T-cell (primary cell): ENCODE measurements around the gene TMEM255B. TPM values are rescaled to one million over a fixed set of nuclear protein-coding genes. Genes with fewer than 3 reads are reported as not detected.

Experiments
- ATAC-seq, 4 experiments: fragments of 200-7000 bp in 3 of 4; fragments of 150-1000 bp in 1 of 4; cut with Tn5 transposase; replicated peaks in 1 of 4; 1 replicate in 3 of 4; 2 replicates in 1 of 4; pipeline ENCODE4 v1.10.0; 2021; ENCODE audit warnings: moderate library complexity in 3 of 4, mild to moderate bottlenecking in 2 of 4, moderate number of reproducible peaks in 1 of 4
- CTCF ChIA-PET, 2 donors: fragments of 300-600 bp; sonication (Branson Sonifier 250); formaldehyde crosslinking; loops; one replicate each; lab custom pipeline; 2022; ENCODE audit warnings: antibody characterized with exemption in 2 of 2; lab: Charles Lee
- POLR2A ChIA-PET, 2 donors: fragments of 300-600 bp; sonication (Branson Sonifier 250); formaldehyde crosslinking; loops; one replicate each; lab custom pipeline; 2022; ENCODE audit warnings: antibody characterized with exemption in 2 of 2; lab: Charles Lee
- DNase-seq, 35 experiments: peaks; one replicate each; pipeline versions ENCODE4 v3.0.0 to v3.0.0-alpha.2; 2013 to 2023
- H3K27ac ChIP-seq: one replicate; pipeline ENCODE4 v1.5.1; 2013; ENCODE audit warnings: low read length
- H3K27me3 ChIP-seq, 2 experiments: replicated peaks in 1 of 2; 1 replicate in 1 of 2; 2 replicates in 1 of 2; pipeline versions ENCODE4 v1.6.1 to v1.7.0; 2013; ENCODE audit warnings: low read length in 1 of 2, mixed read lengths in 1 of 2; ENCODE audit not compliant: control insufficient read depth in 2 of 2, insufficient read depth in 2 of 2; ENCODE audit errors: extremely low read depth in 1 of 2
- H3K36me3 ChIP-seq, 2 donors: 1 replicate in 1 of 2; 2 replicates in 1 of 2; pipeline versions ENCODE4 v1.6.1 to v1.7.0; 2013; ENCODE audit warnings: low read length in 1 of 2; ENCODE audit not compliant: control insufficient read depth in 2 of 2, insufficient read depth in 1 of 2; ENCODE audit errors: extremely low read depth in 1 of 2
- H3K4me1 ChIP-seq, 2 experiments: 1 replicate in 1 of 2; 2 replicates in 1 of 2; pipeline versions ENCODE4 v1.6.1 to v1.7.0; 2013; ENCODE audit warnings: low read length in 2 of 2, mixed read lengths in 1 of 2; ENCODE audit not compliant: insufficient read depth in 2 of 2, control insufficient read depth in 1 of 2; ENCODE audit errors: extremely low read depth in 1 of 2
- H3K4me3 ChIP-seq, 2 donors: 1 replicate in 1 of 2; 2 replicates in 1 of 2; pipeline versions ENCODE4 v1.5.1 to v1.7.0; 2013; ENCODE audit warnings: mild to moderate bottlenecking in 2 of 2, low read length in 1 of 2, moderate library complexity in 1 of 2; ENCODE audit not compliant: control insufficient read depth in 1 of 2; ENCODE audit errors: extremely low read depth in 1 of 2
- H3K9me3 ChIP-seq: 2 replicates; pipeline ENCODE4 v1.7.0; 2013
- H3K27ac Mint-ChIP-seq, 2 donors: one replicate each; pipeline ENCODE4 v1.8.0; 2020 to 2021; ENCODE audit warnings: mild to moderate bottlenecking in 2 of 2, mixed read lengths in 2 of 2
- H3K27me3 Mint-ChIP-seq, 2 donors: one replicate each; pipeline ENCODE4 v1.8.0; 2021 to 2022; ENCODE audit warnings: mixed read lengths in 2 of 2
- H3K36me3 Mint-ChIP-seq: one replicate; pipeline ENCODE4 v1.8.0; 2021; ENCODE audit warnings: mixed read lengths
- H3K4me1 Mint-ChIP-seq, 3 donors: one replicate each; pipeline ENCODE4 v1.8.0; 2020 to 2022; ENCODE audit warnings: mixed read lengths in 3 of 3, mild to moderate bottlenecking in 1 of 3
- H3K4me3 Mint-ChIP-seq, 3 donors: one replicate each; pipeline ENCODE4 v1.8.0; 2020 to 2022; ENCODE audit warnings: mild to moderate bottlenecking in 3 of 3, mixed read lengths in 3 of 3, moderate library complexity in 3 of 3
- H3K9me3 Mint-ChIP-seq, 3 donors: one replicate each; pipeline ENCODE4 v1.8.0; 2020 to 2022; ENCODE audit warnings: mixed read lengths in 3 of 3
- WGBS: methylation state at CpG from one replicate; pipeline ENCODE4 v1.1.5; 2013; ENCODE audit warnings: missing lambda C conversion rate; ENCODE audit not compliant: insufficient coverage; 5-methylcytosine and 5-hydroxymethylcytosine counted together
- total RNA-seq, 35 experiments: library from RNA in 6 of 35; stranded (reverse) in 6 of 35; fragments of 120-200 nt in 1 of 35; gene quantifications; one replicate each; pipeline versions ENCODE4 v1.2.1 to v1.2.4 and lab custom pipeline; 2013 to 2026

TMEM255B gene
- total RNA-seq, 5 donors from 2014 or later (not counting 1 experiment from before 2014, with no cell fraction given): 0.76 to 1.2 (median 0.89) TPM

GRCh38 chr13:113746143-113746525, 12.9 kb upstream of the TMEM255B start:
- Histone ChIP-seq H3K27ac (no peak overlapping the region), H3K4me1 (peaks cover 8 to 17% of the 10 kb centered on the region in 2 experiments), H3K27me3 (peaks cover 0 to 36% of the 10 kb centered on the region in 2 experiments), H3K4me3 (no peak overlapping the region), H3K36me3 (no peaks in the 10 kb centered on the region), H3K9me3 (no peaks in the 10 kb centered on the region)
- DNase-seq: no peak
- Mint-ChIP-seq H3K4me3 (no peak overlapping the region), H3K27me3 (peaks cover 7 to 16% of the 10 kb centered on the region in 2 donors), H3K4me1 (peaks cover 14 to 21% (median 15%) of the 10 kb centered on the region in 3 donors), H3K27ac (no peak overlapping the region), H3K9me3 (no peaks in the 10 kb centered on the region), H3K36me3 (no peaks in the 10 kb centered on the region)
- CTCF ChIA-PET: no interaction called here
- no peak for ATAC-seq
- WGBS: 86% methylated on average over 5 of the region's 5 CpGs
- POLR2A ChIA-PET: no interaction called here

- no peak overlapping the region for H3K27ac Mint-ChIP-seq
- H3K9me3 Mint-ChIP-seq: no peaks in the 10 kb centered on the region
- peaks cover 3 to 12% of the 10 kb centered on the region in 2 experiments for H3K4me1 ChIP-seq
- no peak overlapping the region for H3K27ac ChIP-seq
- peaks cover 0 to 33% of the 10 kb centered on the region in 2 experiments for H3K27me3 ChIP-seq
- ChIA-PET POLR2A (no interaction called here), CTCF (no interaction called here)
- 100% methylated on average over 5 of the region's 12 CpGs for WGBS
- no peaks in the 10 kb centered on the region for H3K36me3 Mint-ChIP-seq
- no peaks in the 10 kb centered on the region for H3K9me3 ChIP-seq
- no peak overlapping the region for H3K4me3 ChIP-seq
- no peak overlapping the region for H3K4me3 Mint-ChIP-seq
- ATAC-seq (no peak), DNase-seq (no peak)
- peaks cover 3 to 12% of the 10 kb centered on the region in 2 donors for H3K27me3 Mint-ChIP-seq
- peaks cover 9 to 16% (median 10%) of the 10 kb centered on the region in 3 donors for H3K4me1 Mint-ChIP-seq
- no peaks in the 10 kb centered on the region for H3K36me3 ChIP-seq
These were observed 12.4 kb upstream of the TMEM255B start for GRCh38 chr13:113746671-113747070.

GRCh38 chr13:113747291-113747833, 11.7 kb upstream of the TMEM255B start:
- peaks cover 3 to 11% of the 10 kb centered on the region in 2 donors for H3K27me3 Mint-ChIP-seq

GRCh38 chr13:113748101-113748861, 10.7 kb upstream of the TMEM255B start:
- POLR2A ChIA-PET: no interaction called here
- DNase-seq: no peak
- peaks cover 0 to 17% of the 10 kb centered on the region in 2 experiments for H3K27me3 ChIP-seq
- no peaks in the 10 kb centered on the region for H3K4me1 ChIP-seq
- no peak overlapping the region for H3K4me3 ChIP-seq
- no peak overlapping the region for H3K4me3 Mint-ChIP-seq
- H3K27ac ChIP-seq: no peak overlapping the region
- no peak for ATAC-seq
- no peaks in the 10 kb centered on the region for H3K36me3 ChIP-seq
- no peaks in the 10 kb centered on the region for H3K9me3 ChIP-seq
- no peaks in the 10 kb centered on the region for H3K36me3 Mint-ChIP-seq
- no peaks in the 10 kb centered on the region for H3K9me3 Mint-ChIP-seq
- H3K4me1 Mint-ChIP-seq: peaks cover 0 to 5% (median 0%) of the 10 kb centered on the region in 3 donors
- CTCF ChIA-PET: no interaction called here
- no peak overlapping the region for H3K27ac Mint-ChIP-seq
- WGBS: 86% methylated on average over 18 of the region's 25 CpGs
- H3K27me3 Mint-ChIP-seq: peaks cover 3 to 7% of the 10 kb centered on the region in 2 donors

More at GRCh38 chr13:113747291-113747833, 11.7 kb upstream of the TMEM255B start:
- ATAC-seq (no peak), DNase-seq (no peak)
- no peak overlapping the region for H3K27ac ChIP-seq
- ChIA-PET CTCF (no interaction called here), POLR2A (no interaction called here)
- H3K4me3 Mint-ChIP-seq: no peak overlapping the region
- WGBS: 90% methylated on average over 25 of the region's 25 CpGs
- H3K4me1 ChIP-seq: peaks cover 0 to 5% of the 10 kb centered on the region in 2 experiments
- H3K36me3 ChIP-seq: no peaks in the 10 kb centered on the region
- no peak overlapping the region for H3K27ac Mint-ChIP-seq
- no peaks in the 10 kb centered on the region for H3K36me3 Mint-ChIP-seq
- peaks cover 2 to 9% (median 3%) of the 10 kb centered on the region in 3 donors for H3K4me1 Mint-ChIP-seq
- H3K9me3 Mint-ChIP-seq: no peaks in the 10 kb centered on the region
- H3K9me3 ChIP-seq: no peaks in the 10 kb centered on the region
- no peak overlapping the region for H3K4me3 ChIP-seq
- H3K27me3 ChIP-seq: peaks cover 0 to 26% of the 10 kb centered on the region in 2 experiments

GRCh38 chr13:113748862-113749451, 10.1 kb upstream of the TMEM255B start:
- H3K9me3 Mint-ChIP-seq: no peaks in the 10 kb centered on the region
- POLR2A ChIA-PET: no interaction called here
- H3K36me3 Mint-ChIP-seq: no peaks in the 10 kb centered on the region
- H3K4me3 Mint-ChIP-seq: no peak overlapping the region
- Histone ChIP-seq H3K27me3 (peaks cover 0 to 10% of the 10 kb centered on the region in 2 experiments), H3K4me3 (no peak overlapping the region), H3K4me1 (no peaks in the 10 kb centered on the region), H3K27ac (no peak overlapping the region), H3K9me3 (no peaks in the 10 kb centered on the region), H3K36me3 (no peaks in the 10 kb centered on the region)
- DNase-seq (no peak), ATAC-seq (no peak)
- CTCF ChIA-PET: no interaction called here
- H3K27me3 Mint-ChIP-seq: peaks cover 3 to 4% of the 10 kb centered on the region in 2 donors
- H3K27ac Mint-ChIP-seq: no peak overlapping the region
- 86% methylated on average over 20 of the region's 22 CpGs for WGBS
- H3K4me1 Mint-ChIP-seq: peaks cover 0 to 5% (median 0%) of the 10 kb centered on the region in 3 donors

- peaks cover 0 to 9% of the 10 kb centered on the region in 2 experiments for H3K27me3 ChIP-seq
- H3K27ac ChIP-seq: no peak overlapping the region
- Mint-ChIP-seq H3K4me1 (peaks cover 0 to 5% (median 0%) of the 10 kb centered on the region in 3 donors), H3K36me3 (no peaks in the 10 kb centered on the region), H3K27ac (no peak overlapping the region), H3K4me3 (no peak overlapping the region), H3K27me3 (peaks cover 3 to 4% of the 10 kb centered on the region in 2 donors), H3K9me3 (no peaks in the 10 kb centered on the region)
- no peaks in the 10 kb centered on the region for H3K36me3 ChIP-seq
- H3K9me3 ChIP-seq: no peaks in the 10 kb centered on the region
- H3K4me3 ChIP-seq: no peak overlapping the region
- CTCF ChIA-PET: no interaction called here
- no peaks in the 10 kb centered on the region for H3K4me1 ChIP-seq
- POLR2A ChIA-PET: no interaction called here
- ATAC-seq (no peak), DNase-seq (no peak)
- WGBS: 85% methylated on average over 13 of the region's 13 CpGs
These were observed 9.5 kb upstream of the TMEM255B start for GRCh38 chr13:113749507-113749906.
